Measurements from ENCODE around the gene BATF3.
A peak's percentile ranks its signal among the peaks of the same experiment; 100 is the strongest.

Gene BATF3

GRCh38 chr1:212669600-212669999 lies 30.0 kb downstream of the BATF3 start:
- no peaks in the 10 kb centered on the region for H3K27me3 ChIP-seq (ENCODE audit: low read depth, low read length)
- H2AFZ ChIP-seq (ENCODE audit: low read depth, low read length) = no peak overlapping the region
- H3K9me3 ChIP-seq (ENCODE audit: insufficient read depth, low read length) = no peaks in the 10 kb centered on the region
- TF ChIP-seq EZH2phosphoT487 (IDR thresholded peaks at IDR 0.05; ENCODE audit: low read depth) = no peak
- TF ChIP-seq, protein P1, sequence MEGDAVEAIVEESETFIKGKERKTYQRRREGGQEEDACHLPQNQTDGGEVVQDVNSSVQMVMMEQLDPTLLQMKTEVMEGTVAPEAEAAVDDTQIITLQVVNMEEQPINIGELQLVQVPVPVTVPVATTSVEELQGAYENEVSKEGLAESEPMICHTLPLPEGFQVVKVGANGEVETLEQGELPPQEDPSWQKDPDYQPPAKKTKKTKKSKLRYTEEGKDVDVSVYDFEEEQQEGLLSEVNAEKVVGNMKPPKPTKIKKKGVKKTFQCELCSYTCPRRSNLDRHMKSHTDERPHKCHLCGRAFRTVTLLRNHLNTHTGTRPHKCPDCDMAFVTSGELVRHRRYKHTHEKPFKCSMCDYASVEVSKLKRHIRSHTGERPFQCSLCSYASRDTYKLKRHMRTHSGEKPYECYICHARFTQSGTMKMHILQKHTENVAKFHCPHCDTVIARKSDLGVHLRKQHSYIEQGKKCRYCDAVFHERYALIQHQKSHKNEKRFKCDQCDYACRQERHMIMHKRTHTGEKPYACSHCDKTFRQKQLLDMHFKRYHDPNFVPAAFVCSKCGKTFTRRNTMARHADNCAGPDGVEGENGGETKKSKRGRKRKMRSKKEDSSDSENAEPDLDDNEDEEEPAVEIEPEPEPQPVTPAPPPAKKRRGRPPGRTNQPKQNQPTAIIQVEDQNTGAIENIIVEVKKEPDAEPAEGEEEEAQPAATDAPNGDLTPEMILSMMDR (IDR thresholded peaks at IDR 0.05; ENCODE audit: low read depth, low read length) = no peak
- no peak overlapping the region for H3K4me2 ChIP-seq (ENCODE audit: low read length)
- no peaks in the 10 kb centered on the region for H3K36me3 ChIP-seq (replicated peaks; ENCODE audit: low read depth, low read length)
- no peak overlapping the region for H3K27ac ChIP-seq (ENCODE audit: low read length)
- H3K79me2 ChIP-seq (ENCODE audit: low read length) = no peaks in the 10 kb centered on the region
- peaks cover 77% of the 10 kb centered on the region for H3K4me1 ChIP-seq (ENCODE audit: low read length)
- no peak overlapping the region for H3K4me3 ChIP-seq (ENCODE audit: low read length)
- no peak overlapping the region for H3K9ac ChIP-seq (ENCODE audit: low read length)
- no peaks in the 10 kb centered on the region for H4K20me1 ChIP-seq (ENCODE audit: insufficient read depth, low read length)

GRCh38 chr1:212669102-212669501 lies 30.5 kb downstream of the BATF3 start:
- no peak overlapping the region for H3K27ac ChIP-seq (ENCODE audit: low read length)
- no peaks in the 10 kb centered on the region for H3K9me3 ChIP-seq (ENCODE audit: insufficient read depth, low read length)
- TF ChIP-seq, protein P1 (IDR thresholded peaks at IDR 0.05; ENCODE audit: low read depth, low read length) = peak; percentile 73
- no peak for TF ChIP-seq EZH2phosphoT487 (IDR thresholded peaks at IDR 0.05; ENCODE audit: low read depth)
- H2AFZ ChIP-seq (ENCODE audit: low read depth, low read length) = no peak overlapping the region
- H3K27me3 ChIP-seq (ENCODE audit: low read depth, low read length) = no peaks in the 10 kb centered on the region
- H3K9ac ChIP-seq (ENCODE audit: low read length) = no peak overlapping the region
- H4K20me1 ChIP-seq (ENCODE audit: insufficient read depth, low read length) = no peaks in the 10 kb centered on the region
- H3K79me2 ChIP-seq (ENCODE audit: low read length) = no peaks in the 10 kb centered on the region
- H3K4me3 ChIP-seq (ENCODE audit: low read length) = no peak overlapping the region
- H3K4me2 ChIP-seq (ENCODE audit: low read length) = peak overlapping the region; percentile 46
- no peaks in the 10 kb centered on the region for H3K36me3 ChIP-seq (replicated peaks; ENCODE audit: low read depth, low read length)
- H3K4me1 ChIP-seq (ENCODE audit: low read length) = peaks cover 77% of the 10 kb centered on the region

DNA sequence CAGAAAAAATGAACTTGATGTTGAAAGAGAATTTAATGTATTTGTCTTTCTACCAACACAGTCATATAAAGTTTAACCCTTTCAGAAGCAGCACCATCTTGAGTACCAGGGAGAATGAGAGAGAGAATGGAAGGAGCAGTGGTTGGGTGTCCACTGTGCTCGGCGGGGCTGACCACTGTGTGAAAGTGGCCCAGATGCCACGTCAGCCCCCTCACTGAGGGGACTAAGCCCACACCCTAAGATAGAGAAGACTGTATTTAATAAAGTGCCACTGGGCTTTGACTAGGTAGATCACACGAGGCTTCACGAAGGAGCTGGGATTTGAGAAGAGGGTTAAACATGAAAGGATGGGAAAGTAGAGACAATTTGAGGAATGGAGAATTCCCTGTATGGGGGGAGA lies 31.2 kb downstream of the BATF3 start:
- Histone ChIP-seq H3K4me3 (ENCODE audit: low read length) (no peak overlapping the region), H4K20me1 (ENCODE audit: insufficient read depth, low read length) (no peaks in the 10 kb centered on the region), H3K27me3 (ENCODE audit: low read depth, low read length) (no peaks in the 10 kb centered on the region), H3K4me2 (ENCODE audit: low read length) (peak overlapping the region; percentile 46), H3K27ac (ENCODE audit: low read length) (no peak overlapping the region), H3K9ac (ENCODE audit: low read length) (no peak overlapping the region; the same call in 1 of the 2 replicates), H3K36me3 (replicated peaks; ENCODE audit: low read depth, low read length) (no peaks in the 10 kb centered on the region), H3K79me2 (ENCODE audit: low read length) (no peaks in the 10 kb centered on the region), H2AFZ (ENCODE audit: low read depth, low read length) (no peak overlapping the region), H3K4me1 (ENCODE audit: low read length) (peaks cover 77% of the 10 kb centered on the region), H3K9me3 (ENCODE audit: insufficient read depth, low read length) (no peaks in the 10 kb centered on the region)
- TF ChIP-seq EZH2phosphoT487 (IDR thresholded peaks at IDR 0.05; ENCODE audit: low read depth) = no peak
- TF ChIP-seq, protein P1 (IDR thresholded peaks at IDR 0.05; ENCODE audit: low read depth, low read length) = no peak

DNA sequence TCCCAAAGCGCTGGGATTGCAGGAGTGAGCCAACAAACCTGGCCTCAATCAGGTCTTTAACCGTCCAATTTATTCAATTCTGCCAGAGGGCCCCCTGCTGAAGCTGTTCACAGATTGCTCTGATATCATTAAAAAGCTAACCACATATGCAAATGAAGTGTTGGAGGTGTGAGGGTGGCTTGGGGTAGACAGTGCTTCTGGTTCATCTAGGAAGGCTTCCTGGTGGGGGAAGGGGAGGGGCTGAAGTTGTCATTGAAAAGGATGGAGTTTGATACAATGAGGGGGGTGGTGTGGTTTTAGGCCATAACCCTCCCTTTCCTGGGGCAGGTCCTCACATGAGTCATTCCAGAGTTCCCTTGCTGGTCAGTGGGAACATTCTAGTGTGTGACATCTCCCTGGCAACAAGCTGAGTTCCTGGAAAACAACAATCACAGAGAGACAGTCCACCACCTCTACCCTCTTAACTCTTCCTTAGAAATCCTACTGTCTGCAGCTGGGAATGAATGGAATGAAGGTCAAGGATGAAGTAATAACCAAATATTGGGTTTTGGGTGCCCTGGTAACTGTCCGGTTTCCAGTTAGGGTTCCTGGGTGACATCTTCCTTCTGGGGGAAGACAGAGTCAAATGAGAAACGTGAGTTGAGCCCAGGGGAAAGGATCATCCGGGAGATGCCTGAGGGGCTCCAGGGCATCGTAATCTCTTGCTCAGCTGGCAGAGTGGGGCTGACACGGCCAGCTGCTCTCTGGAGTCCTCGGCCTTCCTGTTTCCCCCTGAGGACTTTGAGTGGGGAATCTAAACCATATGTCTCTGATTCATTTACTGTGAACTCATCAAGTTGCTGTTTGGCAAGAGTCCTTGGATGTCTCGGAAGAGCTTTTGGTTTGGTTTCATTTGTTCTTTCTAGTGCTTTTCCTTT lies 32.2 kb downstream of the BATF3 start:
- Histone ChIP-seq H4K20me1 (ENCODE audit: insufficient read depth, low read length) (no peaks in the 10 kb centered on the region), H3K36me3 (replicated peaks; ENCODE audit: low read depth, low read length) (no peaks in the 10 kb centered on the region), H3K9ac (ENCODE audit: low read length) (no peak overlapping the region; the same call in 1 of the 2 replicates), H3K4me2 (ENCODE audit: low read length) (peak overlapping the region; percentile 32), H3K79me2 (ENCODE audit: low read length) (no peaks in the 10 kb centered on the region), H2AFZ (ENCODE audit: low read depth, low read length) (0 out of 2 replicates have a peak overlapping the region, but pooled peaks have one; percentile 2), H3K4me3 (ENCODE audit: low read length) (no peak overlapping the region), H3K27me3 (ENCODE audit: low read depth, low read length) (no peaks in the 10 kb centered on the region), H3K27ac (ENCODE audit: low read length) (no peak overlapping the region), H3K4me1 (ENCODE audit: low read length) (peaks cover 71% of the 10 kb centered on the region), H3K9me3 (ENCODE audit: insufficient read depth, low read length) (no peaks in the 10 kb centered on the region)
- no peak for TF ChIP-seq EZH2phosphoT487 (IDR thresholded peaks at IDR 0.05; ENCODE audit: low read depth)
- TF ChIP-seq, protein P1 (IDR thresholded peaks at IDR 0.05; ENCODE audit: low read depth, low read length) = peak; percentile 16; the same call in 1 of the 2 replicates
